Renal pelvis (tissue), 12 donors: ENCODE data around the gene MTRFR. TPM values are rescaled to one million over a fixed set of nuclear protein-coding genes. Genes with fewer than 3 reads are reported as not detected.
"Not testable (repeated sequence)": the region's sequence is repeated elsewhere in the genome, so short reads cannot be mapped to it uniquely, and the experiment has no call there.

ENCODE experiments used
- DNase-seq: peaks from one replicate; pipeline ENCODE4 v3.0.0-alpha.2; 2013
- long read RNA-seq, 16 experiments: transcript quantifications; one replicate each; lab custom pipeline, GENCODE V29; 2026
- polyA plus RNA-seq, 3 donors: library from polyadenylated mRNA; unstranded; fragments of 120-200 nt; gene quantifications; one replicate each; pipeline ENCODE4 v1.2.1, GENCODE V29; 2013; ENCODE audit not compliant: insufficient read length in 3 of 3

Gene MTRFR
- 10 to 100 TPM; 19.9 to 23.5 (median 22.3) TPM for polyA plus RNA-seq
- long read RNA-seq, donor 1, transcript C12orf65-201 (3 exons, 2,073 nt), result major isoform, 13 of 16 reads
- long read RNA-seq, donor 1, partial matches to known transcripts, result 0 of 16 reads
- long read RNA-seq, donor 1, other reads (novel, unspliced or antisense), result 0 of 16 reads
- long read RNA-seq, donor 2, transcript C12orf65-201 (3 exons, 2,073 nt), result major isoform, 10 of 12 reads
- long read RNA-seq, donor 2, partial matches to known transcripts, result 0 of 12 reads
- long read RNA-seq, donor 2, other reads (novel, unspliced or antisense), result 0 of 12 reads
- long read RNA-seq, donor 3, transcript C12orf65-201 (3 exons, 2,073 nt), result major isoform, 12 of 15 reads
- long read RNA-seq, donor 3, partial matches to known transcripts, result 0 of 15 reads
- long read RNA-seq, donor 3, other reads (novel, unspliced or antisense), result 0 of 15 reads
- long read RNA-seq, donor 4, transcript C12orf65-201 (3 exons, 2,073 nt), result major isoform, 16 of 549 reads
- long read RNA-seq, donor 4, partial matches to known transcripts, result 523 of 549 reads
- long read RNA-seq, donor 4, other reads (novel, unspliced or antisense), result 8 of 549 reads
- long read RNA-seq, donor 5, partial matches to known transcripts, result 0 of 4 reads
- long read RNA-seq, donor 5, other reads (novel, unspliced or antisense), result 0 of 4 reads
- long read RNA-seq, donor 6, transcript C12orf65-201 (3 exons, 2,073 nt), result major isoform, 18 of 326 reads
- long read RNA-seq, donor 6, transcript C12orf65-204 (2 exons, 1,326 nt), result minor isoform, 6 of 326 reads
- long read RNA-seq, donor 6, partial matches to known transcripts, result 295 of 326 reads
- long read RNA-seq, donor 6, other reads (novel, unspliced or antisense), result 7 of 326 reads
- long read RNA-seq, donor 7, transcript C12orf65-201 (3 exons, 2,073 nt), result major isoform, 21 of 25 reads
- long read RNA-seq, donor 7, partial matches to known transcripts, result 0 of 25 reads
- long read RNA-seq, donor 7, other reads (novel, unspliced or antisense), result 0 of 25 reads
- long read RNA-seq, donor 8, transcript C12orf65-201 (3 exons, 2,073 nt), result major isoform, 13 of 17 reads
- long read RNA-seq, donor 8, partial matches to known transcripts, result 0 of 17 reads
- long read RNA-seq, donor 8, other reads (novel, unspliced or antisense), result 0 of 17 reads
- long read RNA-seq, donor 9, transcript C12orf65-201 (3 exons, 2,073 nt), result major isoform, 17 of 28 reads
- long read RNA-seq, donor 9, partial matches to known transcripts, result 8 of 28 reads
- long read RNA-seq, donor 9, other reads (novel, unspliced or antisense), result 0 of 28 reads
- long read RNA-seq, donor 10, transcript C12orf65-201 (3 exons, 2,073 nt), result major isoform, 16 of 26 reads
- long read RNA-seq, donor 10, partial matches to known transcripts, result 7 of 26 reads
- long read RNA-seq, donor 10, other reads (novel, unspliced or antisense), result 0 of 26 reads
- long read RNA-seq, donor 11, transcript C12orf65-201 (3 exons, 2,073 nt), result major isoform, 14 of 206 reads
- long read RNA-seq, donor 11, partial matches to known transcripts, result 176 of 206 reads
- long read RNA-seq, donor 11, other reads (novel, unspliced or antisense), result 12 of 206 reads
- long read RNA-seq, donor 12, transcript C12orf65-201 (3 exons, 2,073 nt), result major isoform, 22 of 27 reads
- long read RNA-seq, donor 12, partial matches to known transcripts, result 0 of 27 reads
- long read RNA-seq, donor 12, other reads (novel, unspliced or antisense), result 0 of 27 reads
- long read RNA-seq, donor 13, transcript C12orf65-201 (3 exons, 2,073 nt), result major isoform, 15 of 17 reads
- long read RNA-seq, donor 13, partial matches to known transcripts, result 0 of 17 reads
- long read RNA-seq, donor 13, other reads (novel, unspliced or antisense), result 0 of 17 reads
- long read RNA-seq, donor 14, result 0 reads
- long read RNA-seq, donor 15, transcript C12orf65-201 (3 exons, 2,073 nt), result major isoform, 8 of 13 reads
- long read RNA-seq, donor 15, partial matches to known transcripts, result 0 of 13 reads
- long read RNA-seq, donor 15, other reads (novel, unspliced or antisense), result 0 of 13 reads
- long read RNA-seq, donor 16, transcript C12orf65-201 (3 exons, 2,073 nt), result major isoform, 17 of 18 reads
- long read RNA-seq, donor 16, partial matches to known transcripts, result 0 of 18 reads
- long read RNA-seq, donor 16, other reads (novel, unspliced or antisense), result 0 of 18 reads

DNA sequence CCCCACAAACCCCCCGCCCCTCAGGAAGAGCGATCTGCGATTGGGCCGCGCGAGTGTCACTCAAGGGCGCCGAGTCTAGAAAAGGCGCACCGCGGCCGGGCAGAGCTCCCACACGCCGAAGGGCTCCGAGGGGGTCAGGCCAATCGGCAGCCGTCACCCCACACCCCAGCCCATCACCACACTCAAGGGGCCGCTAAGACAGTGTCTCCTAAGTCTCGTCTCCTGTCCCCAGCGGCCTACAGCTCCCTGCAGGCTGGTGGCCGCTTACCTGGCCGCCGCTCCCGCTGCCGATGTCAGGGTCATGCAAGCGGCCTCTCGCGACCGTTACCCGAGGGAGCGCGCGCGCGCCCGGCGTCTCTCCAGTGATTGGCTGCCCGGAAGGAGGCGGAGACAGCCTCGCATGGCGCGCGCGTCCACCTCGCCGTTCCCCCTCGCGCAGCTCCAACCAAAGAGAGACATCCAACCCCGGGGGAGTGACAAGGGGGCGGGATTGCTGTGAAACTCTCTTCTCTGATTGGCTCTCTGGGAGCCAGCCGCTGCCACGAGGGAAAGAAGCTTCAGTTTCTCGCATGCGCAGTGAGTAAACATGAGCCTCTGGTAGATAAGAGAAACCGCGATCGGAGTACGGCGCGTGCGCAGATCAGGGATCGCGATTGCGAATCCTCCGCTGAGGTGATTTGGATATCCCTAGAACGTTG lies at the start of gene MTRFR, which contains the start of gene MPHOSPH9:
TSS of gene MTRFR (plus strand) at position 630 of the 698 bp plus-strand sequence. CDS start 20,239 bp downstream, outside the sequence.
TSS of gene MPHOSPH9 (minus strand) at position 335 of the 698 bp plus-strand sequence. CDS start 2,777 bp downstream, outside the sequence.
- DNase-seq, result peak; percentile 100

DNA sequence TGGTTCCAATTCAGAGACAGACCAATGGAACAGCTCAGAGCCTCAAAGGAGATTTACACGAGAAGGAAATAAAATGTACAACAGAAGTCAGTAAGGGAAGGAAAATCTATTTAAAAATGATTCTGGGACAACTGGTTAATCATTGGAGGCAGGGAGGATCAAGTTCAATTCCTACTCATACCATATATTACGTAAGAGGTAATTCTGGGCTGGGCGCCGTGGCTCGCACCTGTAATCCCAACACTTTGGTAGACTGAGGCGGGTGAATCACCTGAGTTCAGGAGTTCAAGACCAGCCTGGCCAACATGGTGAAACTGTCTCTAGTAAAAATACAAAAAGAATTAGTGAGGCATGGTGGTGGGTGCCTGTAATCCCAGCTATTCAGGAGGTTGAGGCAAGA lies 45.6 kb upstream of the MTRFR start:
- DNase-seq, result no peak

DNA sequence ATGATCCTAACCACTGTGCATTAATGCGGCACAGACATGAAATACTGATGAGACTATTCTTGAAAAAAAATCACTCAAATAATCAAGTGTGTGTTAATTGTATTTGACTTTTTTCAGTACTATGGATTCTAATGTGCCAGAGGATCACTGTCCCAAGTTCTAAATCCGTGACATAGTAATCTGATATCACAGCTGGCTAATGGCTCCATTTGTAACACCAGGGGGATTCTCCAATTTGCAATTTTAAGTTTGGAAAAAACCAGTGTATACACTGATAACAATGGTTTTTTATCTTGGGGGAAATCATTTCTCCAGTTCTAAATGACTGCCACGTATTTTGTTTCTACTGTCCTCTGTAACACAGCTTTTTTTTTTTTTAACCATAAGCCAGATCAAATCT lies 33.3 kb upstream of the MTRFR start:
- DNase-seq, result no peak

DNA sequence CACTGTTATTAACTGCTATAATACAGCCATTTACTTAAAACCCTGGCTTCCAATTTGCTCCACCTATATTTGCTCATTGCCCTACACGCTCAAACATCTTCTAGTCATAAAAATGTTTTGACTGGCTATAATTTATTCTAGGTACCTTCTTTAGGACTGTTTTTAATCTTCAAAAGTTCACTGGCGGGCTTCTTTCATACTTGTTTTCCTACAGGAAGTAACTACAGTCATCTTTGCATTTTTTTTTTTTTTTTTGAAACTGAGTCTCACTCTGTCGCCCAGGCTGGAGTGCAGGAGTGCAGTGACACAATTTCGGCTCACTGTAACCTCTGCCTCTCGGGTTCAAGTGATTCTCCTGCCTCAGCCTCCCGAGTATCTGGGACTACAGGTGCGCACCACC lies 32.8 kb upstream of the MTRFR start:
- no peak for DNase-seq

DNA sequence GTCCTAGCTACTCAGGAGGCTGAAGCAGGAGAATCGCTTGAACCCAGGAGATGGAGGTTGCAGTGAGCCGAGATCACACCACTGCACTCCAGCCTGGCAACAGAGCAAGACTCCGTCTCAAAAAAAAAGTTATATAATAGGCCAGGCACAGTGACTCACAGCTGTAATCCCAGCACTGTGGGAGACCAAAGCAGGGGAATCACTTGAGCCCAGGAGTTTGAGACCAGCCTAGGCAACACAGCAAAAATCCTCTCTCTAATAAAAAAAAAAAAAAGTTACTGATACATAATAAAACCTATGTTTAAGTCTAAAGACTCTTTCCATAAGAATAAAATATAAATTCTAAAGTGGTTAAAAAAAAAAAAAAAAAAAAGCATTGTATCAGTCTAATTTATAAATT lies 26.4 kb upstream of the MTRFR start:
- not testable (repeated sequence) for DNase-seq

DNA sequence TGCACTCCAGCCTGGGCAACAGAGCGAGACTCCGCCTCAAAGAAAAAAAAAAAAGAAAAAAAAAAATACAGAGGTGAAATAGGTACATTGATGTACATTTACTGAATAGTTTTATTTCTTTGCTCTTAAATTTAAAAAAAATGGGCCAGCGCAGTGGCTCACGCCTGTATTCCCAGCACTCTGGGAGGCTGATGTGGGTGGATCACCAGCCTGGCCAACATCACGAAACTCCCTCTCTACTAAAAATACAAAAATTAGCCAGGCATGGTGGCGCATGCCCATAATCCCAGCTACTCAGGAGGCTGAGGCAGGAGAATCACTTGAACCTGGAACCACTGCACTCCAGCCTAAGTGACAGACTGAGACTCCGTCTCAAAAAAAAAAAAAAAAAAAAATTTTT lies 25.4 kb upstream of the MTRFR start:
- DNase-seq, result not testable (repeated sequence)

DNA sequence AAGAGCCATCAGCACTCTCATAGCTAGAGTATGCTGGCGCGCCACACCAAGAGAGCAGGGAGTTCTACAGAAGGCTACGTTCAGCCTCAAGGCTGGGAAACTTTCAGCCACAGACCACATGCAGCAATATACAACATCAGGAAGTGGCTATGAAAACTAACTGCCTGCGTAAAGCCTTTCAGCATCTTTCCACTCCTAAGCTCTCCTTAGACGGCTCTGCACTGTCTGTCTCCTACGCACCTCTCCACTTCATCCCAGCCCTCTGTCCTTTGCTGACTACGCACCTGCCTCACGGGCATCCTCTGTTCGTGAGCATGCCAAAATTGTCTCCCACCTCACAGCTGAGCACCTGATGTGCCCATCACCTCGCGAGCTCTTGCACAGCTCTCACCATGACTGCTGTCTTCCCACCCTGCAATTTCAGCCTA lies 10.0 kb upstream of the MTRFR start:
- no peak for DNase-seq

DNA sequence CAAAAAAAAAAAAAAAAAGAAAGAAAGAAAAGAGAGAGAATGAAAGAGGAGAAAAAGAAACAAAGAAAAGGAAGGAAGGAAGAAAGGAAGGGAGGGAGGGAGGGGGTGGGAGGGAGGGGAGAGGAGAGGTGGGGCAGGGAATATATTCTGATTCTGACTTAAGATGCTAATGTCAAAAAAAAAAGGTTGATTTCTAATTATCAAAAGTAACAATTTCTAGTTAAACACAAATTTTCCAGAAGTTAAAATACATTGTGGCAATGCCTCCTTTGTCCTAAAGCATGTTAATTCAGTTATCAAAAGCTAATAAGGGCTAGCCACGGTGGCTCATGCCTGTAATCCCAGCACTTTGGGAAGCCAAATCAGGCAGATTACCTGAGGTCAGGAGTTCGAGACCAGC lies 7.8 kb upstream of the MTRFR start:
- DNase-seq, result no peak

DNA sequence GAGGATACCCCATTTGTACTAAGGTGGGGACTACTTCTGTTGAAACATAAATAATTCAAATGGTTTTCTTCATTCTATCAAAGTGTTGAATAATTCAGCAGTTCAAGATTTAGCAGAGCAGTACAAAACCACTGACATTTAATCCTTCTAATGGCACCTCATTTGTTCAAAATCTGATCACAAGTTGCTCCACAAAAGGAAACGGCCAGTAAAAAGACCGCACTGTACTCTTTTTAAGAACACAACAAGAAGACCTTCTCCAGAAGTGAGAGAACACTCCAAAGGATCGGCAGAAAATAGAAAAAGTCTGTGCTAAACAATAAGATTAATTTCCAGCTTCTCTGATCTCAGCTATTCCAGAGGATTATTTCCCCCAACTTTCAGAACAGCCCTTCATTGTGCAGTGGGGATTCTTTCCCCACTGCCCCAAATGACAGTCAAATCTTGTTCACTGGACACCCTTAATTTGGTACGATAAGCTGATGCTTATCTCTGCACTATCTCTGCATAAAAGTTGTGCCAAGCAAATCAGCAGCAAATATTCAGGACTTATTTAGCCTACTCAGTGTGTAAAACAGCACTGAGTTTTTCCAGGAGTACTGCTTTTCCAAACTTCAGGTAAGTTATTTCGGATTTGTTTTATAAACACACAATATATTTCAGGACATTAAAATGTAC lies 5.5 kb upstream of the MTRFR start:
- DNase-seq, result no peak

DNA sequence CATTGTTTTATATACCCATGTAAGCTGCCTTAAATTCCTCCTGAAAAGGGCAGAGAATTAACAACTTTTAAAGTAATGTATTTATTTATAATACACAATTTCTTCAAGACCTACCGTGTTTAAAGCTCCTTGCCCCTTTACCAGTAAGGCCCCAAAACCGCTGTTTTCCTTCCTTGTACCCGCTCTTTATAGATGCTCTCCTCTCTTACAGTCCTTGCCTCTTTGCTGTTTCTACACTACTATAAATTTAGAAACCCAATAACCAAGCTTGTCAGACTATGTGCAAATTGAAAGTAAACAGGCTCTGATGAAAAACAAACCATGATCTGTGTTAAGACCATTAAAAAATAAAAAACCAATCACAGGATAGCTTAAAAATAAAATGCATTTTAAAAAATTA lies 4.2 kb upstream of the MTRFR start:
- no peak for DNase-seq

DNA sequence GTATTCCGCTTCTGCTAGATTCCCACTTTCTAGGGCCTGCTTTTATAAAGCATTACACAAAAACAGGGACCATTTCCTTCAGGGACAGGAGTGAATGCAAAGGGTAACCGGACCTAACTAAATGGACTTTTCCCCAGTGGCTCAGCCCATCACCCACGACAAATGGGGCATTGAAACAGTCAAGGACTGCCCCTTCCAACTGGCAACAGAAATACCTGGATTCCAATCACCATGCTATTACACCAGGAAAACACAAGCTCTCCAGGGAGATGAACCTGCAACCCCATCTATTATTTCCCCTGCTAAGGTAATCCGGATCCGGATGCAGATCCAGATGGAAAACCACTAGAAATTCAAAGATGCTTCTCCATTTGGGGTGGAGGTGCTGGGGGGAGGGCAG lies 1.3 kb upstream of the MTRFR start:
- peak; percentile 24 for DNase-seq

DNA sequence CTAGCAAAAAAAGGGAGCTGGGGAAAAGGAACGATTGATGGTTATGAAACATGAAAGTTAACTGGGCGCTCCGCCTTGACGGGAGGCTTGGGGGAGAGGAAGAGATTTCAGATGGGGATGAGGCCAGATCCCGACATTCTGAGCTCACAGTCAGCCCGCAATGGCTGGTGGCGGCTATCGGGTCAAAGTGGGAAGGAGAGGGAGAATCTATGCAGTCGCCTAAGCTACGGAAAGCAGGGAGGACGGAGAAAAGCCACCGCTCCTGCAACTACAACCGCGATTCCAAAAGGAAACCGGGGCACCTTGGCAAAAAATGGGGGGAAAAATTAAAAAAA lies 797 bp upstream of the MTRFR start:
- no peak for DNase-seq

DNA sequence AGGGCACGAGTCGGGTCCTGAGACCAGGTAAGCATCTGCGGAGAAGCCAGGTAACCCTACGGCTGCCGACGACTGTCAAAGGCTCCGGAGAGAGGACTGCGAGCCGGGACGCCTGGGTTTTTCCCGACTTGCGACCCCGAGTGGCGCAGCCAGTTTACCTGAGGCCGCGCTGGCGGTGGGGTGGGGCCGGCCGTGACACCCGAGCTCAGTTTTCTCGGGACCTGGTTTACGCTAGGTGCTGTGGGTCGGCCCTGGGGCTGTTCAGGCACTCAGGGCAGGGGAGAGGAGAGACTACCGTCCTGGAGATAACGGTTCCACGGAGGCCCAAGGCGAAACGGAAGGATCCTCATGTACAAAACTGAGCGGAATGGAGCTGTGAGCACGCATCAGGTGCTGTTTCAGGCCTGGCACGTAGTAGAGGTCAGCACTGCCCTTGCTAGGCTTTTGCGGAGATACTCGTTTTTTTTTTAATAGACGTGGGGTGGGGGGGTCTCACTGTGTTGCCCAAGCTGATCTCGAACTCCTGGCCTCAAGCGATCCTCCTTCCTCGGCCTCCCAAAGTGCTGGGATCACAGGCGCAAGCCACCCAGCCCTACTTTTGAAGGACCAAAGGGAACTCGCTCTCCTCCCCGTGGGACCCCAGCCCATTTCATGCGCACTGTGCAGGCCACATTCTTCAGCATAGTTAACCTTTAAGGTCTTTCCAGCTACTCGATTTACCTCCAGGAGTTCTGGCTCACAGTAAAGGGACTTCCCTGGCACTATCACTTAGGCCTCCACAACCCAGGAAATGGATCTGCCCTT lies 471 bp downstream of the MTRFR start:
- DNase-seq, result no peak

DNA sequence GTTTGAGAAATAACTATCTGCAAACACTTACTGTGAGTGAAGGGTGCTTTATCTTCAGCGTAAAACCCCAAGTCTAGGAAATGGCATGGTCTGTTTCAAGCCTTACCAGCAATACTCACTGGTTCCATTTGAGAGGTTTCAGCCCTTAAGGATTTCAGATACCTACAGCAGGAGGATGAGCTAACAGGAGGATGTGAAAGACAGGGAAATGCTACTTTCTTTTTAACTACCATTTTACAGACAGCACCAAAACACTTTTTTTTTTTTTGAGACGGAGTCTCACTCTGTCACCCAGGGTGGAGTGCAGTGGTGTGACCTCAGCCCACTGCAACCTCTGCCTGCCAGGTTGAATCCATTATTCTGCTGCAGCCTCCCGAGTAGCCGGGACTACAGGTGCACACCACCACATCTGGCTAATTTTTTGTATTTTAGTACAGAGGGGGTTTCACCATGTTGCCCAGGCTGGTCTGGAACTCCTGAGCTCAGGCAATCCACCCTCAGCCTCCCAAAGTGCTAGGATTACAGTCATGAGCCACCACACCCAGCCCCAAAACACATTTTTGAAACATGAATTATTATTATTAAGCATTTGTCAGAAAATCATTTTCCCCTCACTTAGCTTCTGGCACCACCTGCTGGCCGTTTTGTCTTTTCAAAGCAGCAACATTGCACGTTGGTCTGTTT lies 4.6 kb downstream of the MTRFR start:
- DNase-seq, result peak; percentile 24

DNA sequence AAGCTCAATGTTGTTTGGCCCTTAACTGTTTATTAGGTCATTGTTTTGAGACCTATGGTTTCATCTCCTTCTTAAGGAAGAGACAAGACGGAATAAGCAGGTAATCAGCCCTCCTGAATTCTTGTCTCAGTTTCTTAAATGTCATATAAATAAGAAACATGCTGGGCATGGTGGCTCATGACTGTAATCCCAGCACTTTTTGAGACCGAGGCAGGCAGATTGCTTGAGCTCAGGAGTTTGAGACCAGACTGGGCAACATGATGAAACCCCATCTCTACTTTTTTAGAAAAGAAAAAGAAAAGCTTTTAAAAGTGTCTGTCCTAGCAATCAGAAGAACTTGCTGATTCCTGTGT lies 5.1 kb downstream of the MTRFR start:
- DNase-seq, result no peak

DNA sequence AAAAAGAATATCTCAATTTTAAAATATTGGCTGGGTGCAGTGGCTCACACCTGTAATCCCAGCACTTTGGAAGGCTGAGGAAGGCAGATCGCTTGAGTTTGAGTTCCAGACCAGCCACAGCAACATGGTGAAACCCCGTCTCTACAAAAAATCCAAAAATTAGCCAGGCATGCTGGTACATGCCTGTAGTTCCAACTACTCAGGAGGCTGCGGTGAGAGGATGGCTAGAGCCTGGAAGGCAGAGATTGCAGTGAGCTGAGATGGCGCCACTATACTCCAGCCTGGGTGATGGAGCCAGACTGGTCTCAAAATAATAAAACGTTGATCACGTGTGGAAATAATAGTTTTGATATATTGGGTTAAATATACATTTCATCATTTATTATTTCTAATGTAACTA lies 5.7 kb downstream of the MTRFR start:
- no peak for DNase-seq
